ENCODE data around the gene ACAA1.
"Not testable (repeated sequence)": the region's sequence is repeated elsewhere in the genome, so short reads cannot be mapped to it uniquely, and the experiment has no call there.

ACAA1 gene

DNA sequence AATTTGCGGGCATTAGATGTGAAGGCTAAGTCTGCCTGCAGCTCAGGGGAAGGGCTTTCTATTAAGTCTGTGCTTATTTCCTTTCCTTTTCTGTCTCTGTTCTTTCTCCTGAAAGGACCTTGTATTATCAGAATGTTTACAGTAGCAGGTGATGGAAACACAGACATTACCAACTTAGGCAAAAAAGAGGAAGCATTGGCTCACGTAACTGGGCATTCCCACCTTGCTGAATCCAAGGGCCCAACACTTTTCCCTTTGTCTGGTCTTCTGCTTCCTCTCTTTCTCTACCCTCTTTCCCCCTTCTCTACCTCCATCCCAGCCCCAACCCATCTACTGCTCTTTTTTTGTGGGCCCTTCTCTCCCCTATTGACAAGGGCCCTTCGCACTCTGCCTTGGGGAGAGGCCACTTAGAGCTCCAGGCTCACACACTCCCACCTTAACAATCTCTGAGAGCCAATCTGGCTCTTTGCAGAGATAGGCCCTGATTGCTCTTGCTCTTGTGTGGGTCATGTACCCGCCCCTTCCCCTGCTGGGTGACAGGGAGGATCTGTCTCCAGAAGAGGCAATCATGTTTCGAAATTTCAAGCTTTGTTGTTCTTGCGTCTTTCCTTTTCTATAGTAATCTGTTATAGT, 35.0 kb downstream of the ACAA1 start:
- no peak for DNase-seq

DNA sequence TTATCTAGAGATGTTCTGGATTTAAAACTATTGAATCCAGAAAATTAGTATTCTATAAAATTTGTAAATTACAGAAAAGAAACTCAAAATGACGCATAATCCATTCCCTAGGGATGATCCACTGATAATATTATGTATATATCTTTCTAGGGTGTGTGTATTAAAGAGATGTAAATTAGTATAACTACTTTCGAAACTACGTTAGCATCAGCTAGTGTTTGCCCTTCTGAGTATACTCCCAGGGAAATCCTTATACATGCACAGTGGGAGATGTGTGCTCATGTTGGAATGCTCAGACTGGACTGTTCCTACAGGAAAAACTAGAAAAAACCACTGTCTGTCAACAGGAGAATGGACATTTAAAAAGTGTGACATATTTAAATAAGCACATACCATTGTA, 36.4 kb downstream of the ACAA1 start:
- DNase-seq: no peak

DNA sequence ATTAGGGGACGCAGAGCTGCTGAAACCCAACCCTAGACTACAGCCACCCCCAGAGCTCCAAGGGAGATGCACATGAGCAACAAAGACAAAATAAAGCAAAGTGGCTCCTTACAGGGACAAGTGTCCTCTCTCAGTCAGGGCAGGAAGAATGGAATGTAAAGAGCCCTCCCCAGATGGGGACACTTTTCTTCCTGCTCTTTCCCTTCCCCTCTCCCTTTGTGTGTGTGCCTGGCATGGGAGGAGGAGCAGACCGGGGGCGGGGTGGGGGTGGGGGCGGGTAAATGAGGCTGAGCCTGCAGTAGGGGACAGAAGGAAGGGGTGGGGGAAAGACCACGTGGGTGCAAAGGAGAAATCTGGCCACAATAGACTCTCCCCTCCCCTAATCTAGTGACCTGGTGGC, 37.4 kb downstream of the ACAA1 start:
- no peak for DNase-seq

DNA sequence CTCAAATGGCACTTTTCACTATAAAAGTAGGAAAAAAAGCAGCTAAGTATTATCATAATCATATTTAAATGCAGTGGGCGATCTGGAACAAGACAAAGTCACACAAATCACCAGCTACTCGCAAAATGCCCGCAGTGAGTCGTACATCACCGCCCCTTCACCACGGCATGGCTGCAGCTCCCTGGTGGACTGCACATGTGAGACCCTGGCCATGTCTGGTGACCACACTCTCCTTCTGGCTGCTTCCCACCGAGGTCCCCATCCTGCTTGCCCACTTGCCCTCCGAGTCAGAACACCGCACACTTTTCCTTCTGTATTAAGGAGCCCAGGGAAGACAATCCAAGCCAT, 38.6 kb downstream of the ACAA1 start:
- DNase-seq: no peak

DNA sequence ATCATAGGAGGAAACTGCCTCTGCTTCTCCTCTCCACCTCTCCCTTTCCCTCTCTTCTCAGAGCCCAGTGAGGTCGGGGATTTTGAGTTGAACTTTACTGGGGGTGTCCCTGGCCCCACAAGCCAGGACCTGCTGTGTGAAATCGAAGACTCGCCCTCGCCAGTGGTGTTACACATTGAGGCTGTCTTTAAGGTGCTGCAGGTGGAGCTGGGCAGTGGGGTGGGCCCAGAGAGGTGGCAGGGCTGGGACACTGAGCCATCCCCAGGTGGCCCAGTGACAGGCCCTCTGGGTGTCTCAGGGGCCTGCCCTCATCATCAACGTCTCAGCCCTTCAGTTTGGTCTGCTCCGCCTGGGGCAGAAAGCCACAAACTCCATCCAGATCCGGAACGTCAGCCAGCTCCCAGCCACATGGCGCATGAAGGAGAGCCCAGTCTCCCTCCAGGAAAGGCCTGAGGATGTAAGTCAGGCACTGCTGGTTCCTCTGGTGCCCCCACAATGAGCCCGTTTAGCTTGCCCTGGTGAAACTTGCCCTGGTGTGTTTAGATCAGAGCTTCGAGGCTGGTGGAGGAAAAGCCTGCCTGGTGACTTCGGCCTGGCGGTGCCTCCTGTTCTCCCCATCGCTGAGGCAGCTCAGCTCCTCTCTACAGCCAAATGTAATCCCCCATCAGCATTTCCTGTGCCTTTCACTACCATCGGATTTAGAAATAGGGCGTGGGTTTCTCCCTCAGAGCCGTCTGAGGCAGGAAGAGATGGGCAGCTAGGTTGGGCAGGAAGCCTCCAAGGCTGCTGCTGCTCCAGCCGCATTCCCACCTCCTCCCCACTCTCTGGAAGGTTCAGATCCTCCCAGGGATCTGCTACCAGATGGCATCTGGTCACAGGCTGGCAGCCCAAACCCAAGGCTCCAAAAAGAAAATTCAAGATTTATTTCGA, 39.2 kb downstream of the ACAA1 start:
- no peak for DNase-seq

- DNase-seq: peak in 4 of 14 donors; percentile 16 to 43 (median 33)
These were observed 41.1 kb downstream of the ACAA1 start for GRCh38 chr3:38095669-38096483.

DNA sequence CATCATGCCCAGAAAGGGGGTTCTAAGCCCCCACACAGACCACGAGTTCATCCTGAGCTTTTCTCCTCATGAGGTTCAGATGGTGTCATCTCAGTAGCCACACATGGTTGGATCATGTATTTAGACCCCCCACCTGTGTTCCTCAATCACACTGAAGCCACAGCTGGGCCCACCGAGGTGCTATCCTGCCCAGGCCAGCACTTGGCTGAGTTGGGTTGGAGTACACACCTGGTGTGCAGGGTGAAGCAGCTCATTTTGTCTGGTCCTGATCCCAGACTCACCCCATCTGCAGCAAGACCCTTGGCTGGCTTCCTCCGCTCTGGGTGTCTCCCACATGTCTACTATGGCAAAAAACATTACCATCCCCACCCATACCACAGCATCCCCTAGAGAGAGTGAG, 41.9 kb downstream of the ACAA1 start:
- DNase-seq: no peak

GRCh38 chr3:38090453-38090852, 46.5 kb downstream of the ACAA1 start:
- no peak for DNase-seq

GRCh38 chr3:38089163-38089562, 47.8 kb downstream of the ACAA1 start:
- no peak for DNase-seq

GRCh38 chr3:38088126-38089078, 48.5 kb downstream of the ACAA1 start:
- no peak for DNase-seq

DNA sequence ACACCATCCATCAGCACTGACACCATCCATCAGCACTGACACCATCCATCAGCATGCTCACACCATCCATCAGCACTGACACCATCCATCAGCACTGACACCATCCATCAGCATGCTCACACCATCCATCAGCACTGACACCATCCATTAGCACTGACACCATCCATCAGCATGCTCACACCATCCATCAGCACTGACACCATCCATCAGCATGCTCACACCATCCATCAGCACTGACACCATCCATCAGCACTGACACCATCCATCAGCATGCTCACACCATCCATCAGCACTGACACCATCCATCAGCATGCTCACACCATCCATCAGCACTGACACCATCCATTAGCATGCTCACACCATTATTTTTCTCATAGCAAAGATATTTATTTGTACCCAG, 49.6 kb downstream of the ACAA1 start:
- DNase-seq: not testable (repeated sequence)

- no peak for DNase-seq
These were observed 50.4 kb downstream of the ACAA1 start for GRCh38 chr3:38086496-38086895.

DNA sequence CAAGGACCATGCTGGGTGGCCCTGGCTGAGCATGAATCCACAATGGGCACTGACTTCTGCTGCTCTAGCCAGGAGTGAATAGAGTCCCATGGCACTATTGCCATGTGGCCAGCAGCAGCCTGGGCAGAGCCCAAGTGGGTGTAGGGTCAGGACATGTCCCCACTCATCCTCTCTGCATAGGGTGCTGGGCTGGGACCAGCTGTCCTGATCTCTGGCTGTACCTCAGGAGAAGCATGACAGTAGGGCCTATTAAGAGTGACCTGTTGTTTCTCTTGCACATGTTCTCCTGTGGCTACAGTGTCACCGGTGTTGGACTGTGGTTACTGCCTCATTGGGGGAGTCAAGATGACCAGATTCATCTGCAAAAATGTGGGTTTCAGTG, 51.0 kb downstream of the ACAA1 start:
- no peak for DNase-seq

GRCh38 chr3:38085311-38085942, 51.5 kb downstream of the ACAA1 start:
- DNase-seq: no peak

GRCh38 chr3:38084334-38085310, 52.3 kb downstream of the ACAA1 start:
- no peak for DNase-seq

- no peak for DNase-seq
These were observed 53.0 kb downstream of the ACAA1 start for GRCh38 chr3:38083871-38084333.

GRCh38 chr3:38083254-38083653, 53.7 kb downstream of the ACAA1 start:
- DNase-seq: not testable (repeated sequence)

GRCh38 chr3:38082296-38082695, 54.6 kb downstream of the ACAA1 start:
- DNase-seq: not testable (repeated sequence)

GRCh38 chr3:38077073-38077472, 59.9 kb downstream of the ACAA1 start:
- DNase-seq: not testable (repeated sequence)
